ENCODE measurements around the gene CDH16.

CDH16 gene

DNA sequence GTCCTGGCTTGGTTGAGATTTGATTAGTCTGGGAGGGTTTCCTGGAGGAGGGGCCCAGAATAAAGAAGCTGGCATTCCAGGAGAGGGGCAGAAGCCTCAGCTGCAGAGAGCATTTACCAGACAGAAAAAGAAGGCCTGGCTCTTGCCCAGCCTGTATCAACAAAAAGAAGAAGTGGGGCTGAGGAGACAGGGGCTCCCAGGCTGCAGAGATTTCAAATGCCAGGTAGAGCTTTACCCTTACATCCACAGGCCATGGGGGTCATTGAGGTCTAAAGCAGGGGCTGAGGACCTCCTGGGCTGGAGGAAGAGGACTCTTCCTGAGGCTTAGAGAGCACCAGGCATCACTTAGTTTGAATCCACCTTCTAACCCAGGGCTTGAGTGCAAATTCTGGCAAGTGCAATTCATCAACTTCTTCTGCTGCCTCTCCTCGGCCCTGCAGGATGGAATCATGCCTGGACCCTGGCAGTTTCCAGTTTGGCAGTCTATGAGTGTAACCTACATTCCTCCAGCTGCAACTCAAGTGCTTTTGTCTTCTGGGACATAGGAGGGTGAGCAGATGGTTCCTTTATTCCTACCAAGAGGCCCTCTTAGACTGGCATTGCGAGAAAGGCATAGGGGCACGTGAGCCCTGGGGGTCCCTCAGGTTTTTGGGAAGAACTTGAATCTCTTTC lies 59.2 kb downstream of the CDH16 start:
- TF ChIP-seq, protein P1, sequence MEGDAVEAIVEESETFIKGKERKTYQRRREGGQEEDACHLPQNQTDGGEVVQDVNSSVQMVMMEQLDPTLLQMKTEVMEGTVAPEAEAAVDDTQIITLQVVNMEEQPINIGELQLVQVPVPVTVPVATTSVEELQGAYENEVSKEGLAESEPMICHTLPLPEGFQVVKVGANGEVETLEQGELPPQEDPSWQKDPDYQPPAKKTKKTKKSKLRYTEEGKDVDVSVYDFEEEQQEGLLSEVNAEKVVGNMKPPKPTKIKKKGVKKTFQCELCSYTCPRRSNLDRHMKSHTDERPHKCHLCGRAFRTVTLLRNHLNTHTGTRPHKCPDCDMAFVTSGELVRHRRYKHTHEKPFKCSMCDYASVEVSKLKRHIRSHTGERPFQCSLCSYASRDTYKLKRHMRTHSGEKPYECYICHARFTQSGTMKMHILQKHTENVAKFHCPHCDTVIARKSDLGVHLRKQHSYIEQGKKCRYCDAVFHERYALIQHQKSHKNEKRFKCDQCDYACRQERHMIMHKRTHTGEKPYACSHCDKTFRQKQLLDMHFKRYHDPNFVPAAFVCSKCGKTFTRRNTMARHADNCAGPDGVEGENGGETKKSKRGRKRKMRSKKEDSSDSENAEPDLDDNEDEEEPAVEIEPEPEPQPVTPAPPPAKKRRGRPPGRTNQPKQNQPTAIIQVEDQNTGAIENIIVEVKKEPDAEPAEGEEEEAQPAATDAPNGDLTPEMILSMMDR (IDR thresholded peaks at IDR 0.05; ENCODE audit: extremely low read depth, missing control alignments) = no peak
- no peak for DNase-seq (ENCODE audit: low spot score)

DNA sequence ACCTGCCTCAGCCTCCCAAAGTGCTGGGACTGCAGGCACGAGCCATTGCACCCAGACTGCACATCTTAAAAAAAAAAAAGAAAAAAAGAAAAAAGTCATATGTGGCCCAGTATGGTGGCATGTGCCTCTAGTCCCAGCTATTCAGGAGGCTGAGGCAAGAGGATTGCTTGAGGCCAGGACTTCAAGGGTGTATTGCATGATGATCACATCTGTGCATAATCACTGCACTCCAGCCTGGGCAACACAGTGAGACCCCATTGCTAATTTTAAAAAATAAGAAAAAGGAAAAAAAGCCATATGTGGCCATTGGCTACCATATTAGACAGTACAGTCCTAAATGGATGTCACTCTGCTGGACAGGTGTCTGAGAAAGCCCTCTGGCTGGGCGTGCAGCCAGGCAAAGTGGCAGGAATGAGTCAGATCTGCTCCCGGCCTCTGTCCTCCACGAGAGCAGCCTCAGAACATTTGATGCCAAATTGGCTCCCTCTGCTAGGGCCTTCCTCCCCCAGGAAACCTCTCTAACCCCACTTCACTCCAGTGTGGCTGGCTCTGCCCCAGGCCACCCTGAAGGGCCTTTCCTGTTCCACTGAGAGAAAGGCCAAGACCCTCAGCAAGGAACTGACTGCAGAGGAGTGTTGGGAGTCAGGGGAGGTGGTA lies 59.8 kb downstream of the CDH16 start:
- TF ChIP-seq, protein P1 (IDR thresholded peaks at IDR 0.05; ENCODE audit: extremely low read depth, missing control alignments) = no peak
- DNase-seq (ENCODE audit: low spot score) = no peak
